K562 (cell line): Measurements from ENCODE around the gene ATXN2L. TPM values are rescaled to one million over a fixed set of nuclear protein-coding genes. Genes with fewer than 3 reads are reported as not detected.

Experiments
- ATF3 ChIP-seq, 2 experiments: fragments of 450-650 bp in 1 of 2; sonication (generic) in 1 of 2; formaldehyde crosslinking in 1 of 2; IDR thresholded peaks in 1 of 2; conservative IDR thresholded peaks in 1 of 2; 2 replicates each; pipeline versions ENCODE4 v1.6.1 to v1.8.1; 2016 to 2023; ENCODE audit warnings: mild to moderate bottlenecking in 2 of 2, moderate library complexity in 2 of 2, inconsistent platforms in 1 of 2, missing genetic modification reagents in 1 of 2
- ATF6 ChIP-seq: sonication (generic); formaldehyde crosslinking; IDR thresholded peaks from 2 replicates; pipeline ENCODE4 v1.4.0; 2020; ENCODE audit warnings: mild to moderate bottlenecking, missing genetic modification reagents
- CXXC5 ChIP-seq: fragments of 250-450 bp; sonication (Bioruptor Pico); IDR thresholded peaks from 2 replicates; pipeline ENCODE4 v1.8.0; 2022; ENCODE audit warnings: inconsistent platforms, mild to moderate bottlenecking, moderate library complexity
- KLF6 ChIP-seq: fragments of 250-450 bp; sonication (Bioruptor Pico); IDR thresholded peaks from 2 replicates; pipeline ENCODE4 v1.4.0; 2020; ENCODE audit warnings: mild to moderate bottlenecking, moderate library complexity, borderline replicate concordance
- U2AF2 ChIP-seq: fragments of 200-400 bp; formaldehyde crosslinking; optimal IDR thresholded peaks from 2 replicates; pipeline ENCODE3; 2017; ENCODE audit warnings: low read depth, mild to moderate bottlenecking, low read length
- ZNF239 ChIP-seq: fragments of 250-450 bp; sonication (Bioruptor Pico); IDR thresholded peaks from 2 replicates; pipeline ENCODE4 v1.4.0; 2020; ENCODE audit warnings: mild to moderate bottlenecking
- polyA plus RNA-seq, 8 experiments: library from polyadenylated mRNA; depleted of rRNA in 4 of 8; stranded (reverse) in 5 of 8; unstranded in 3 of 8; fragments of >200 nt; fragmentation: Nextera tagmentation in 2 of 8; fragmentation: Illumina TruSeq in 1 of 8; extraction: Ambion mirVana in 2 of 8; extraction: Trizol in 1 of 8; gene quantifications; 2 replicates each; pipeline versions ENCODE4 v1.2.1 to v1.2.3, GENCODE V29; 2011 to 2014; ENCODE audit warnings: inconsistent platforms in 1 of 8, missing spikeins in 1 of 8
- total RNA-seq, 7 experiments: library from RNA; depleted of rRNA in 6 of 7; stranded (reverse); fragments of >200 nt in 6 of 7; fragmentation: Illumina TruSeq in 2 of 7; extraction: Trizol in 2 of 7; gene quantifications; 2 replicates each; pipeline versions ENCODE4 v1.2.1 to v1.2.3, GENCODE V29; 2011 to 2021; ENCODE audit warnings: low replicate concordance in 1 of 7
- TF ChIP-seq, protein P1 (sequence below): fragments of 200-800 bp; sonication (Bioruptor generic); IDR thresholded peaks from 2 replicates; pipeline ENCODE4 v1.6.1; 2017; ENCODE audit warnings: missing genetic modification characterization, missing compliant biosample characterization
- TF ChIP-seq, protein P2 (sequence below), 2 experiments: fragments of 450-650 bp; formaldehyde crosslinking in 1 of 2; IDR thresholded peaks; 2 replicates each; pipeline versions ENCODE4 v1.4.0 to v1.6.1; 2014 to 2020; ENCODE audit warnings: mild to moderate bottlenecking in 2 of 2, borderline replicate concordance in 1 of 2, low read depth in 1 of 2

Gene ATXN2L
- total and polyA plus RNA-seq, 9 of the 15 experiments (the other 6 are each of a cell fraction or from before 2014, with no cell fraction given) = 3.8 to 280 (median 37.2) TPM

- TF ChIP-seq, protein P1, sequence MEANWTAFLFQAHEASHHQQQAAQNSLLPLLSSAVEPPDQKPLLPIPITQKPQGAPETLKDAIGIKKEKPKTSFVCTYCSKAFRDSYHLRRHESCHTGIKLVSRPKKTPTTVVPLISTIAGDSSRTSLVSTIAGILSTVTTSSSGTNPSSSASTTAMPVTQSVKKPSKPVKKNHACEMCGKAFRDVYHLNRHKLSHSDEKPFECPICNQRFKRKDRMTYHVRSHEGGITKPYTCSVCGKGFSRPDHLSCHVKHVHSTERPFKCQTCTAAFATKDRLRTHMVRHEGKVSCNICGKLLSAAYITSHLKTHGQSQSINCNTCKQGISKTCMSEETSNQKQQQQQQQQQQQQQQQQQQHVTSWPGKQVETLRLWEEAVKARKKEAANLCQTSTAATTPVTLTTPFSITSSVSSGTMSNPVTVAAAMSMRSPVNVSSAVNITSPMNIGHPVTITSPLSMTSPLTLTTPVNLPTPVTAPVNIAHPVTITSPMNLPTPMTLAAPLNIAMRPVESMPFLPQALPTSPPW = peak; percentile 51; the same call in 1 of the 2 replicates
- no peak for TF ChIP-seq U2AF2
- no peak for TF ChIP-seq ATF3 (IDR thresholded peaks at IDR 0.05)
- TF ChIP-seq ATF3 (CRISPR knock-in tag; conservative IDR thresholded peaks at IDR 0.05) = no peak
- TF ChIP-seq ATF6 (CRISPR knock-in tag) = no peak
- TF ChIP-seq ZNF239 (CRISPR knock-in tag) = no peak
- TF ChIP-seq KLF6 (CRISPR knock-in tag) = no peak
- TF ChIP-seq, protein P2, sequence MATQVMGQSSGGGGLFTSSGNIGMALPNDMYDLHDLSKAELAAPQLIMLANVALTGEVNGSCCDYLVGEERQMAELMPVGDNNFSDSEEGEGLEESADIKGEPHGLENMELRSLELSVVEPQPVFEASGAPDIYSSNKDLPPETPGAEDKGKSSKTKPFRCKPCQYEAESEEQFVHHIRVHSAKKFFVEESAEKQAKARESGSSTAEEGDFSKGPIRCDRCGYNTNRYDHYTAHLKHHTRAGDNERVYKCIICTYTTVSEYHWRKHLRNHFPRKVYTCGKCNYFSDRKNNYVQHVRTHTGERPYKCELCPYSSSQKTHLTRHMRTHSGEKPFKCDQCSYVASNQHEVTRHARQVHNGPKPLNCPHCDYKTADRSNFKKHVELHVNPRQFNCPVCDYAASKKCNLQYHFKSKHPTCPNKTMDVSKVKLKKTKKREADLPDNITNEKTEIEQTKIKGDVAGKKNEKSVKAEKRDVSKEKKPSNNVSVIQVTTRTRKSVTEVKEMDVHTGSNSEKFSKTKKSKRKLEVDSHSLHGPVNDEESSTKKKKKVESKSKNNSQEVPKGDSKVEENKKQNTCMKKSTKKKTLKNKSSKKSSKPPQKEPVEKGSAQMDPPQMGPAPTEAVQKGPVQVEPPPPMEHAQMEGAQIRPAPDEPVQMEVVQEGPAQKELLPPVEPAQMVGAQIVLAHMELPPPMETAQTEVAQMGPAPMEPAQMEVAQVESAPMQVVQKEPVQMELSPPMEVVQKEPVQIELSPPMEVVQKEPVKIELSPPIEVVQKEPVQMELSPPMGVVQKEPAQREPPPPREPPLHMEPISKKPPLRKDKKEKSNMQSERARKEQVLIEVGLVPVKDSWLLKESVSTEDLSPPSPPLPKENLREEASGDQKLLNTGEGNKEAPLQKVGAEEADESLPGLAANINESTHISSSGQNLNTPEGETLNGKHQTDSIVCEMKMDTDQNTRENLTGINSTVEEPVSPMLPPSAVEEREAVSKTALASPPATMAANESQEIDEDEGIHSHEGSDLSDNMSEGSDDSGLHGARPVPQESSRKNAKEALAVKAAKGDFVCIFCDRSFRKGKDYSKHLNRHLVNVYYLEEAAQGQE (IDR thresholded peaks at IDR 0.05; ENCODE audit: borderline replicate concordance) = peak; percentile 42; the same call in 1 of the 2 replicates
- TF ChIP-seq, protein P2 (CRISPR knock-in tag; IDR thresholded peaks at IDR 0.05; ENCODE audit: low read depth) = no peak
- TF ChIP-seq CXXC5 (CRISPR knock-in tag) = no peak
Measured at GRCh38 chr16:28873543-28874201, 50.9 kb downstream of the ATXN2L start (continued).
